DOHH2 (cell line): ENCODE results near the gene ITPK1.

Experiments
- H3F3A ChIP-seq: fragments of 200-600 bp; sonication (generic), shearing (Covaris generic); 2 replicates; pipeline ENCODE4 v1.6.0; 2016; ENCODE audit warnings: antibody characterized with exemption, mild to moderate bottlenecking; ENCODE audit not compliant: control insufficient read depth, insufficient read depth
- H3K27ac ChIP-seq: fragments of 200-600 bp; sonication (generic); 2 replicates; pipeline ENCODE4 v1.5.1; 2014; ENCODE audit warnings: low read depth, mild to moderate bottlenecking, low read length, moderate library complexity
- H3K27me3 ChIP-seq: fragments of 200-600 bp; sonication (generic); 2 replicates; pipeline ENCODE4 v1.6.1; 2014; ENCODE audit warnings: mild to moderate bottlenecking, low read length, mixed read lengths; ENCODE audit not compliant: control insufficient read depth
- H3K36me3 ChIP-seq: fragments of 200-600 bp; sonication (generic); 2 replicates; pipeline ENCODE4 v1.6.1; 2014; ENCODE audit warnings: mild to moderate bottlenecking, low read length, moderate library complexity, mixed read lengths; ENCODE audit not compliant: control insufficient read depth
- H3K4me1 ChIP-seq: fragments of 200-600 bp; sonication (generic); 2 replicates; pipeline ENCODE4 v1.6.1; 2014; ENCODE audit warnings: mild to moderate bottlenecking, low read length, mixed read lengths; ENCODE audit not compliant: control insufficient read depth
- H3K4me2 ChIP-seq: fragments of 200-600 bp; sonication (generic); 2 replicates; pipeline ENCODE4 v1.6.0; 2014; ENCODE audit warnings: mild to moderate bottlenecking, low read length, moderate library complexity
- H3K4me3 ChIP-seq: fragments of 200-600 bp; sonication (generic); 2 replicates; pipeline ENCODE4 v1.5.1; 2014; ENCODE audit warnings: mild to moderate bottlenecking, low read length, mixed read lengths
- H3K79me2 ChIP-seq: fragments of 200-600 bp; sonication (generic); 2 replicates; pipeline ENCODE4 v1.6.1; 2014; ENCODE audit warnings: mild to moderate bottlenecking, low read length, mixed read lengths; ENCODE audit not compliant: control insufficient read depth
- H3K9me2 ChIP-seq: fragments of 200-600 bp; sonication (generic); replicated peaks from 2 replicates; pipeline ENCODE4 v1.6.1; 2014; ENCODE audit warnings: mild to moderate bottlenecking, low read length, mixed read lengths; ENCODE audit not compliant: control insufficient read depth
- H3K9me3 ChIP-seq: fragments of 200-600 bp; sonication (generic); 2 replicates; pipeline ENCODE4 v1.6.1; 2014; ENCODE audit warnings: antibody characterized with exemption, low read length, mixed read lengths; ENCODE audit not compliant: control insufficient read depth, insufficient read depth
- H4K20me1 ChIP-seq: fragments of 200-600 bp; sonication (generic); 2 replicates; pipeline ENCODE4 v1.6.0; 2014; ENCODE audit warnings: low read depth, mild to moderate bottlenecking, antibody characterized with exemption, low read length, moderate library complexity; ENCODE audit not compliant: control insufficient read depth, insufficient read depth
- EZH2phosphoT487 ChIP-seq: fragments of 200-600 bp; sonication (generic); IDR thresholded peaks from 2 replicates; pipeline ENCODE4 v1.6.1; 2017; ENCODE audit warnings: borderline replicate concordance, mild to moderate bottlenecking, antibody characterized with exemption, low read length, moderate library complexity, mixed read lengths
- TF ChIP-seq, protein P1 (sequence below): fragments of 200-600 bp; sonication (generic); IDR thresholded peaks from one replicate; pipeline ENCODE4 v1.5.1; 2014; ENCODE audit warnings: antibody characterized with exemption, mild to moderate bottlenecking, low read depth, low read length; ENCODE audit not compliant: poor library complexity, severe bottlenecking

The ITPK1 gene

DNA sequence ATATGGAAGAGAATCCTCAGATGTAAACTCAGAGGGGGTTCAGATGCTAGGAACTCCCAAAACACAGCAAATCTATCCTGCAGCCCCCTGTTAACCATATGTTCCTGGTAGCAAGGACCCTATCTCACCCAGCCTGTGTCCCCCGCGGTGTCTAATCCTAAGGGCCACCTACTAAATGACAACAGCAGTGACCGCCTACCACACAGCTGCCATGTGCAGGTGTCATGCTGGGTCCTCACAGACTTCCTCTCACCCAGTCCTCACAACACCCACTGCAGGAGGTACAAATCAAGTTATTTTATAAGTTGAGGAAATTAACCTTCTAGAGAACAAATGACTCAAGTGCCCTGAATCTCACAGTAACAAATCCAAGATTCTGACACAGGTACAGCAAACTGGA lies 73.9 kb downstream of the ITPK1 start:
- no peaks in the 10 kb centered on the region for H3K79me2 ChIP-seq
- no peaks in the 10 kb centered on the region for H3K9me2 ChIP-seq
- no peaks in the 10 kb centered on the region for H4K20me1 ChIP-seq
- no peak overlapping the region for H3K27ac ChIP-seq
- no peaks in the 10 kb centered on the region for H3K36me3 ChIP-seq
- no peaks in the 10 kb centered on the region for H3K9me3 ChIP-seq
- TF ChIP-seq, protein P1, sequence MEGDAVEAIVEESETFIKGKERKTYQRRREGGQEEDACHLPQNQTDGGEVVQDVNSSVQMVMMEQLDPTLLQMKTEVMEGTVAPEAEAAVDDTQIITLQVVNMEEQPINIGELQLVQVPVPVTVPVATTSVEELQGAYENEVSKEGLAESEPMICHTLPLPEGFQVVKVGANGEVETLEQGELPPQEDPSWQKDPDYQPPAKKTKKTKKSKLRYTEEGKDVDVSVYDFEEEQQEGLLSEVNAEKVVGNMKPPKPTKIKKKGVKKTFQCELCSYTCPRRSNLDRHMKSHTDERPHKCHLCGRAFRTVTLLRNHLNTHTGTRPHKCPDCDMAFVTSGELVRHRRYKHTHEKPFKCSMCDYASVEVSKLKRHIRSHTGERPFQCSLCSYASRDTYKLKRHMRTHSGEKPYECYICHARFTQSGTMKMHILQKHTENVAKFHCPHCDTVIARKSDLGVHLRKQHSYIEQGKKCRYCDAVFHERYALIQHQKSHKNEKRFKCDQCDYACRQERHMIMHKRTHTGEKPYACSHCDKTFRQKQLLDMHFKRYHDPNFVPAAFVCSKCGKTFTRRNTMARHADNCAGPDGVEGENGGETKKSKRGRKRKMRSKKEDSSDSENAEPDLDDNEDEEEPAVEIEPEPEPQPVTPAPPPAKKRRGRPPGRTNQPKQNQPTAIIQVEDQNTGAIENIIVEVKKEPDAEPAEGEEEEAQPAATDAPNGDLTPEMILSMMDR: no peak
- TF ChIP-seq EZH2phosphoT487: no peak
- H3K4me3 ChIP-seq: no peak overlapping the region
- no peaks in the 10 kb centered on the region for H3K4me1 ChIP-seq
- no peaks in the 10 kb centered on the region for H3K27me3 ChIP-seq
- H3F3A ChIP-seq: no peaks in the 10 kb centered on the region
- H3K4me2 ChIP-seq: no peak overlapping the region

DNA sequence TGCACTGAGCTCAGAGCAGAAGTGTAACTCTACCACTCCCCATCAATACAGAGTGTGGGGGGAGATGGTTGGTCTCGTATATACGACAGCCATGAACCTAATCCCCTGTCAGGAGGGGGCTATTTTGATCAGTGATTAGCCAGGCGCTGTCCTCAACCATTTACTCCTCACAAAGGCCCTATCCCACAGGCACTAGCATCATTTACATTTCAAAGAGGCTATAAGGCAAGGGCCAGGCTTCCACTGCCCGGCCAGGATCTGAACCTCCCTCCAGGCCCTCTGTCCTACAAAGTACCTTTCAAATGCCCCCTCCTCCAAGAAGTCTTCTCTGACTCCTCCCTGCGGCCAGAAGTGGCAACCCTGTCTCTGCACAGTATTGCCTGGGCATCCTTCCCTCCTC lies 74.7 kb downstream of the ITPK1 start:
- H3K4me3 ChIP-seq: no peak overlapping the region
- no peak for TF ChIP-seq EZH2phosphoT487
- TF ChIP-seq, protein P1: no peak
- H3K79me2 ChIP-seq: no peaks in the 10 kb centered on the region
- no peaks in the 10 kb centered on the region for H3K36me3 ChIP-seq
- no peaks in the 10 kb centered on the region for H3K9me3 ChIP-seq
- no peaks in the 10 kb centered on the region for H4K20me1 ChIP-seq
- no peaks in the 10 kb centered on the region for H3F3A ChIP-seq
- H3K27me3 ChIP-seq: no peaks in the 10 kb centered on the region
- no peak overlapping the region for H3K4me2 ChIP-seq
- no peak overlapping the region for H3K27ac ChIP-seq
- no peaks in the 10 kb centered on the region for H3K4me1 ChIP-seq
- H3K9me2 ChIP-seq: no peaks in the 10 kb centered on the region

DNA sequence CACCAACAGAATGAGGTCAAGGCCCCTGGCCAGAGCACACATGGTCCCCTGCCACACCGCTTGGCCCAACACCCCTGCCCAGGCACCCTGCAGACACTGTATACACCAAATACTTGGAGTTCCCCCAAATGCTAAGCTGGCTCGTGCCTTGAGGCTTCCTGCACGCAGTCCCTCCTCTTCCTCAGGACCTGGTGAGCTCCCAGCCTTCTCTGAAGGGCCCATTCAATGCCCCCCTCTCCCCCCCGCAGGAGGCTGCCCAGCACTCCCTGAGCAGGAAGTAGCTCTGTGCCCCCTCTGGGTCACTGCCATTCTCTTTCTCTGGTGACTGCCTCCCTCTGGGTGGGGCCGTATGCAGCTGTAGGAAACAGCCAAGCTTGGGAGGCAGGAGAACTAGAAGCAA lies 75.3 kb downstream of the ITPK1 start:
- Histone ChIP-seq H3F3A (no peaks in the 10 kb centered on the region), H3K4me1 (no peaks in the 10 kb centered on the region), H3K27ac (no peak overlapping the region), H3K4me3 (no peak overlapping the region), H3K4me2 (no peak overlapping the region), H3K9me2 (no peaks in the 10 kb centered on the region), H3K79me2 (no peaks in the 10 kb centered on the region), H4K20me1 (no peaks in the 10 kb centered on the region), H3K27me3 (no peaks in the 10 kb centered on the region), H3K36me3 (no peaks in the 10 kb centered on the region), H3K9me3 (no peaks in the 10 kb centered on the region)
- TF ChIP-seq EZH2phosphoT487: no peak
- TF ChIP-seq, protein P1: no peak
